Stimulated activated CD4-positive, alpha-beta T cell treated with anti-CD3 and anti-CD28 coated beads, Interleukin-1b, Interleukin-23, amount 100 ng/mL, for 48 hours (primary cell): ENCODE data around the gene TMEM200B.
"Not testable (repeated sequence)": the region's sequence is repeated elsewhere in the genome, so short reads cannot be mapped to it uniquely, and the experiment has no call there.

Experiments used
- DNase-seq: peaks from one replicate; pipeline ENCODE4 v3.0.0-alpha.2; 2020

TMEM200B gene

GRCh38 chr1:29133861-29134694 is 10.4 kb upstream of the TMEM200B start:
- DNase-seq: no peak

- not testable (repeated sequence) for DNase-seq
These were observed 7.4 kb upstream of the TMEM200B start for GRCh38 chr1:29131056-29131455.

DNA sequence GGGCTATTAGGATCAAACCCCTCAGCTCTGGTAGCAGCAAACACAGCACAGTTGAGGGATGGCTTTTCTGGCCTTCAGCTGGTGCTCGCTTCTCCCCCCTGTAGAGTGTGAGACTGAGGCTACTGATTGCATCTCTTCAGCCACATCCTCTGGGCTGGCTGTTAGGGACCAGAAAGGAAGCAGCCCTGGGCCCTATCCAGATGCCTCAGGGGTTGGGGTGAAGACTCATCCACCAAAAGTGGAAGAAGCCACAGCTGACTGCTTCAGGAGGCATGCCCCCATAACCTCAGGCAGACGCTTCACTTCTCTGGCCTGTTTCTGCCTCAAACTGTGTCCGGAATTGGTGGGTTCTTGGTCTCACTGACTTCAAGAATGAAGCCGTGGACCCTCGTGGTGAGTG is 6.2 kb upstream of the TMEM200B start:
- DNase-seq: no peak

GRCh38 chr1:29128739-29129138 is 5.0 kb upstream of the TMEM200B start:
- DNase-seq: no peak

DNA sequence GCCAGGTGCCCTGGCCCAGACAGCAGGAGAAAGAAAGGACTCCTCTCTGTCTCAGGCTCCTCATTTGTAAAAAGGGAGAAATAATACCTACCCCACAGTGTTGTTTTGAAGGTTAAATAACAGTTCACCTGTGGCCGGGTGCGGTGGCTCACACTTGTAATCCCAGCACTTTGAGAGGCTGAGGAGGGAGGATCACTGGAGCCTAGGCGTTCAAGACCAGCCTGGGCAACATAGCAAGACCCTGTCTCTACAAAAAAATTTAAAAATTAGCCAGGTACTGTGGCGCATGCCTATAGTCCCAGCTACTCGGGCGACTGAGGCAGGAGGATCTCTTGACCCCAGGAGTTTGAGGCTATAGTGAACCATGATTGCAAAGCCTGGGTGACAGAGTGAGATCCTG is 2.5 kb upstream of the TMEM200B start:
- no peak for DNase-seq

DNA sequence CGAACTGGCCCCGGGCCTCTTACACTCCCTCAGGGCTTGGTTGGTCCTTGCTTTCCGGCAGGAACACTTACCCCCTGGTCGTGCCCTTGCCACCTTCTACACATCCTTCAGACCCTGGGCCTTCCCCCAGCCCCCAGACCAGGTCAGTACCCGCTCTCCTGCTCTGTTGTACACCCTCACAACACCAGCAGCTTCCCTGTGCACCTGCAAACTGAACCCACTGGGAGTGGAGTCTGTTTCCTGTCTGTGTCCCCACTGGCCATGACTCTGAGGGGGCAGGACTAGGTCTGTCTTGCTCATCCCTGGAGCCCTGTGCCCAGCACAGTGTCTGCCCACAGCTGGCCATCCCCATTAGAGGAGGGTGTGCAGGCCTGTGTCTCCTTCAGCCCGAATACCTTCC is 2.1 kb upstream of the TMEM200B start:
- DNase-seq: no peak

DNA sequence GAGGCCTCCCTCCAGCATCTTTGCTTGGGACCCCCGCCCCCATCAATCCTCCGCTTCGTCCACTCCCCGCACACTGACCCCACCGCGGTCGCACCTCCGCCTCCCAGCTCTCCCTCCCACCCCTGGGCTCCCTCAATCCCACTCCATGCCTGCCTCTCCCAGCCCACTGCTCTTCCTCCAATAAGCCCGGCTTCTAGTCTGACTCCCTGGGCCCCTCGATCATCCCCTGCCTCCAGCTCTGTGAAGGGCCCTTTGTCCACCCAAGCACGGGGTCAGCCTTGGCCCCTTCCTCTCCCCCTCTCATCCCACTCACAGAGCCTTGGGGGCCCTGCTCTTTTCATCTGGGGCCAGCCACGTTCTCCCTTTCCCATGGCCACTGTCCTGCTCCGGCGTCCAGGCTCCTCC is 1.5 kb upstream of the TMEM200B start:
- no peak for DNase-seq

GRCh38 chr1:29124366-29125236 is 898 bp upstream of the TMEM200B start:
- DNase-seq: peak; percentile 67

GRCh38 chr1:29123053-29123886 is 433 bp downstream of the TMEM200B start:
- DNase-seq: peak; percentile 25

DNA sequence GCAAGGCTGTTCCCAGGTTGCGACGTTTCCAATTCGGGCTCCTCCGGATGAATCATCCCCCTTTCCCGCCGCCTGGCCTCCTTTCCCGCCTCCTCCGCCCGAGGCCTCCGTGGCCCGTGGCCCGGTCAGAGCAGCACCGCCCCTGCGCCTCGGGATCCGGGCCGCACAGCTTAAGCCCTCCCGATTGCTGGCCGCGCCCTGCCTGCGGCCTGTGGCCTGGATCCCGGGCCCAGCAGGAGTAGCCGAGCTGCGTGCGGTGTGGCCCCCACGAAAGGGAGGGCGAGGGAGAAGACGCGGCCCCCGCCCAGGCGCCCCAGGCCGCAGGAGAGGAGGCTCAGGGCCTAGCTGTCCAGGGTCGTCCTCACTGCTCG is 1.0 kb downstream of the TMEM200B start:
- no peak for DNase-seq

GRCh38 chr1:29121936-29122681 is 1.6 kb downstream of the TMEM200B start:
- DNase-seq: peak; percentile 6

- DNase-seq: peak; percentile 5
These were observed 2.2 kb downstream of the TMEM200B start for GRCh38 chr1:29121516-29121935.

DNA sequence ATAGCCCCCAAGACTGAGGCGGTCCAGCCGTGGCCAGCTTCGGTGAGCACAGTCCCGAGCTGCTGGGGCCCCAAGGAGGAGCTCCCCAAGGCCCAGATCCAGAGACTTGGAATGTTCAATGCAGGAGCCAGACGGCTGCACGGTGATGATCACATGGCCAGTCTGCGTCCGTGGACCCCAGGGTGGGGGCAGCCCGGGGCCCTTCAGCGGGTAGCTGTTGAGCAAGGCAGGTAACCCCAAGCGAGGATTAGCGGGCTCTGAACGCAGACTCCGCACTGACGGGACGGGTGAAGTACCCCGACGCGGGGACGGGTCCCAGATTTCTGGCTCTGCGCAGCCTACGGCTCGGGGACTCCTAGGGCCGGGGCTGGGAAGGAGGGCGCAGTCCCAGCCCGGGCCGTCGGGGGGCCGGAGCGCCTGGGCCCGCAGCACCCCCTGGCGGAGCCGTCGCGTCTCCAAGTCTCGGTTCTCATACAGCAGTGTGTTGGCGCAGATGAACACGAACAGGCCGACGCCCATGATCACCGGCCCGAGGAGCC is 2.7 kb downstream of the TMEM200B start:
- DNase-seq: peak; percentile 72

DNA sequence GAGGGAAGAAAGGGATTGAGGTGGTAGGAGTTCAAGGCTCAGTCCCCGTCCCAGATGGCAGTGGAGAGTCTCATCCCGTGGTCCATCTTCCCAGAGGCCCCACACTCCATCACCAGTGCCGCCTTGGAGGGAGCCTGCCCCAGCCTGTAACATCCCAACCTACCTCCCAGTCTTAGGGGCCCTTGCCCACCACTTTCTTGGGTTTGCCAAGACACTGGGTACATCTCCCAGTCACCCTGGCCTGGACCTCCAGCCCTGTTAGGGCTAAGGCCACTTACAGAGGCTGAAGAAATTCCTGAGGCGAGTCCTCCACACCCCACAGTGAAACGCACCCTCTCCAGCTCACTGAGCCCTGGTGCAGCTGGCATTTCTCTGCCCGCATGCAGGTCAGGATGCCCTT is 3.3 kb downstream of the TMEM200B start:
- DNase-seq: no peak

GRCh38 chr1:29119121-29119929 is 4.4 kb downstream of the TMEM200B start:
- DNase-seq: no peak

DNA sequence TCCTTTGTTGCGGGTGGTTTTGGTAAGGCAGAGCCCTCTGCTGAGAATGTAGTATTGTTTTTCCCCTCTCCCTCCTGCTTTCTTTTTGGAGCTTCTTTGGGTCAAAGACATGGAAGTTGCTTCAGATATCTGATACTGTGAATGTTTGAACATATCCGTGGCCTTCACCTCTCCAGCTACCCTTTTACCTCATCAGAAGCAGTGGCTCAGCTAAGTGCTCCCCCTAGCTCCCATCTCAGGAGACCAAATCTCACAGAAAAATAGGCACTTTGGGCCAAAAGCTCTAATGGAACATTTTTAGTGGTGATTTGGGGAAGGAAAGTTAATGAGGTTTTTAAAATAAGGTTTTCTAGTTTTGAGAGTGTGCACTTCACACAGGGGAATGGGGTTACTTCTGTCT is 6.3 kb downstream of the TMEM200B start:
- no peak for DNase-seq

DNA sequence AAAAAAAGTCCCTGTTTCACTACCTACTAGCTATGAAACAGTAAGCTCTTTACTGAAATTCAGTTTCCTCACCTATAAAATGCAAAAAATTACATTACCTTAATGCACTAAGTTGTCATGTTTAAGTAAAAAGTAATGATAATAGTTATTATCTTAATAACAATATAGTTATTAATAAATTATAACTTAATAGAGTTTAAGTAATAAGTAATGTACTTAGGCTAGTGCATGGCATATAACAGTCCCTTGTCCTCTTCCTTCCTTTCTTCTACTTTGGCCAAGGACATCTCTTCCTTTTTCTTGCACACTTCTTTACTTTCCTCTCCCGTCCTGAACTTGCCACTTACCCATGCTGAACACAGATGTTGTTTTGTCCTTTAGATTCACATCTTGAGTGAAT is 9.0 kb downstream of the TMEM200B start:
- no peak for DNase-seq

GRCh38 chr1:29113413-29114117 is 10.1 kb downstream of the TMEM200B start:
- DNase-seq: no peak

DNA sequence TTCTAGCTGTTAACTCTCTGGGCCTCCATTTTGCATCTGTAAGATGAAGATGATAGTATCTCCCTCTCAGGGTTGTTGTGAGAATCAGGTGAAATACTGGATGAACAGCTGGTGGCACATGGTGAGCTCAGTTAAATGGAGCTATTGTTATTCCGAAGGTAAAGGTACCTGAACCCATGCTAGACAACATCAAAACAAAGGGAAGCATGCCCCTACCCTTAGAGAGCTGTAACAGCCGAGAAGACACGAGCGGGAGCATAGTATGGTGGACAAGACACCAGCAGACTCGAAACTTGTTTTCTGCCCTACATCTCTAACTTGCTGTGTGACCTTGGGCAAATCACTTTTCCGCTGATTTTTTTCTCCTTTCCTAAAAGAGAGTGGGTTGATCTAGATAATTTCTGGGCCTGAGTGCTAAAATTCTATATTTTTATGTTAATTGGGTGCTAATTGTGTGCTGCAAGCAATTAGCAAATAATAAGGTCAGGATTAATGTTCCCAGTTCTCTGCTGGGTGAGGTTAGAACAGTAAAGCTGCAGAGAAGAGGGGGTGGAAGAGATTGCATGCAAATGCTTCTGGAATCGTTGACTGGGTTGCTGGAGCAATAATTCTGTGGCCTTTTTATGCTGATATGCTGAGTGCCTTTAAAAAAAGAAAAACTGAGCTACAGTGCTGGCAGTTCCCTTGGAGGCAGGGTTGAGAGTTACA is 10.8 kb downstream of the TMEM200B start:
- no peak for DNase-seq

DNA sequence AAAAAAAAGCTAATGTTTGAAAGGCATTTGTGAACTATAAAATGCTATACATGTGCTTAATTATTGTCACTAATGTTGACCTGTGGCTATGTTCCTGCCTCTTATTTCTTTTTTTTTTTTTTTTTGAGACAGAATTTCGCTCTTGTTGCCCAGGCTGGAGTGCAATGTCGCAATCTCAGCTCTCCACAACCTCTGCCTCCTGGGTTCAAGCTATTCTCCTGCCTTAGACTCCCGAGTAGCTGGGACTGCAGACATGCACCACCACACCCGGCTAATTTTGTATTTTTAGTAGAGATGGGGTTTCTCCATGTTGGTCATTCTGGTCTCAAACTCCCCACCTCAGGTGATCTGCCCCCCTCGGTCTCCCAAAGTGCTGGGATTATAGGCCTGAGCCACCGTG is 15.7 kb downstream of the TMEM200B start:
- DNase-seq: not testable (repeated sequence)
